Fibroblast of the aortic adventitia (primary cell): ENCODE results near the gene DAND5. TPM values are rescaled to one million over a fixed set of nuclear protein-coding genes. Genes with fewer than 3 reads are reported as not detected.

Experiments
- DNase-seq: peaks from one replicate; pipeline ENCODE4 v3.0.0-alpha.2; 2010; ENCODE audit warnings: low read depth
- H3K4me3 ChIP-seq: 2 replicates; pipeline ENCODE4 v1.5.1; 2011; ENCODE audit warnings: low read depth, mild to moderate bottlenecking, control low read depth, low read length, moderate library complexity
- CTCF ChIP-seq: IDR thresholded peaks from 2 replicates; pipeline ENCODE4 v1.5.1; 2011; ENCODE audit warnings: mild to moderate bottlenecking, low read length, control low read depth, inconsistent platforms; ENCODE audit not compliant: insufficient read depth
- total RNA-seq: library from RNA; depleted of rRNA; stranded (reverse); fragments of >200 nt; gene quantifications from 2 replicates; pipeline ENCODE4 v1.2.3, GENCODE V29; 2012; ENCODE audit warnings: low replicate concordance

Gene DAND5
- 0.18 TPM in 1 of 2 replicates, not detected in the other for total RNA-seq

GRCh38 chr19:12969292-12969988 lies at the start of gene DAND5:
Gene DAND5, plus strand, starts transcription at chr19:12969576. Its CDS starts 85 bp downstream, at chr19:12969661.
- no peak within 1 kb of the TSS for H3K4me3 ChIP-seq
- TF ChIP-seq CTCF: no peak
- DNase-seq: no peak

DNA sequence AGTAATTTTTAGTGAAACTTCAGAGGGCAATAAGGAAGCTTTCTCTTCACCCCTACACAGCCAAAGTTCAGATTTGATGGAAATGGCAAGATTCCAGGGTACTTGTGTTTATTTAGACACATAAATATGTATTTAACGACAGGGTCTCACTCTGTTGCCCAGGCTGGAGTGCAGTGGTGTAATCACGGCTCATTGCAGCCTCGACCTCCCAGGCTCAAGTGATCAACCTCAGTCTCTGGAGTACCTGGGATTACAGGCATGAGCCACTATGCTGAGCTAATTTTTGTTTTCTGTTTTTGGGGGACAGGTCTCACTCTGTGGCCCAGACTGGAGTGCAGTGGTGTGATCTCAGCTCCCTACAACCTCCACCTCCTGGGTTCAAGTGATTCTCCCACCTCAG lies 48.3 kb upstream of the DAND5 start:
- no peak for DNase-seq
- no peak overlapping the region for H3K4me3 ChIP-seq
- no peak for TF ChIP-seq CTCF

DNA sequence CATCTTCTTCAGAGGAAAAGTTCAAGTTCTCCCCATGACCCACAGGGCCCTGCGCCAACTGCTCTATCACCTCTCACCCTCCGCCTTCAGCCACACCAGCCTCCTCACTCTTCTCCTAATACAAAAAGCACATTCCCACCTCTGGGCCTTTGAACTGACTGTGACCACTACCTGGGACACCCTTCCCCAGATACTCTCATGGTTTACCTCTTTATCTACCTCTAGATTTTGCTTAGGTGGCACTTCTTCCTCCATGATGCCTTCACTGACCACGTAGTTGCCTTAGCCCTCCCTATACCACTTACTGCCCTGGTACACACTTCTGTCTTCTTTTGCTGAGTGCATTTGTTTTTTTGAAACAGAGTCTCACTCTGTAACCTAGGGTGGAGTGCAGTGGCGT lies 46.4 kb upstream of the DAND5 start:
- no peak for DNase-seq
- TF ChIP-seq CTCF: no peak
- H3K4me3 ChIP-seq: no peak overlapping the region

DNA sequence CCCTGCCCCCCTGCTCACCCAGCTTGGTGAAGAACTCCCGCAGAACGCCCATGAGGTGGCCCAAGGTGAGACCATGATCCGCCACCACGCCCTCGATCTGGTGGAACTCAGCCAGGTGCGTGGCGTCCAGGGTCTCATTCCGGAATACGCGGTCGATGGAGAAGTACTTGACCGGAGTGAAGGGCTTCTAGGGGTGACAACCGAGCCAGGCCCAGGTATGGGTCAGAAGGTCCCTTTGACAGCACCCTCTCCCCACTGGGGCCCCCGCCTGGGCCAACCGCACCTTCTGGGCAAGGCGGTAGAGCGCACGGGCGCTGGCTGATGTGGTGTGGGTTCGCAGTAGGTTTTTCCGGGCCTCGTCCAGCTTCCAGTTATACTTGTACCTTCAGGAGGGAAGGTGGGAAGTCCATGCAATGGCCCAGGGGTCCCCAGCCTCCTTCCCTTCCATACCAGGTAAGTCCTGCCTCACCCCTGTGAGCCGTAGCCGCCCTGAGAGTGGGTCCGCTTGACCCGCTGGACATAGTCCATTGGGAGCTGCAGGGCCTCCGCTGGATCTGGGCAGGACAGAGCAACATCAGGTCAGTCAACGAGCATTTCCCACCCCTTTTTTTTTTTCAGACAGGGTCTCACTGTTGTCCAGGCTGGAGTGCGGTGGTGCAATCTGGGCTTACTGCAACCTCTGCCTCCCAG lies 44.6 kb upstream of the DAND5 start:
- H3K4me3 ChIP-seq: no peak overlapping the region
- no peak for DNase-seq
- TF ChIP-seq CTCF: no peak

GRCh38 chr19:12930002-12930645 lies 39.3 kb upstream of the DAND5 start:
- no peak overlapping the region for H3K4me3 ChIP-seq
- no peak for DNase-seq
- TF ChIP-seq CTCF: no peak

- peak overlapping the region; percentile 100 for H3K4me3 ChIP-seq
- no peak for TF ChIP-seq CTCF
- DNase-seq: no peak
Observed at GRCh38 chr19:12932392-12933286, 36.7 kb upstream of the DAND5 start.
